NOMO-1 treated with DMSO at 0.1 percent for 48 hours (cell line): ENCODE measurements around the gene ZNF638.
"Not testable (repeated sequence)": the region's sequence is repeated elsewhere in the genome, so short reads cannot be mapped to it uniquely, and the experiment has no call there.

Experiments used
- DNase-seq: peaks from one replicate; lab custom pipeline; 2025; ENCODE audit not compliant: unreplicated experiment; lab: John Stamatoyannopoulos, UW

The ZNF638 gene, protein sequence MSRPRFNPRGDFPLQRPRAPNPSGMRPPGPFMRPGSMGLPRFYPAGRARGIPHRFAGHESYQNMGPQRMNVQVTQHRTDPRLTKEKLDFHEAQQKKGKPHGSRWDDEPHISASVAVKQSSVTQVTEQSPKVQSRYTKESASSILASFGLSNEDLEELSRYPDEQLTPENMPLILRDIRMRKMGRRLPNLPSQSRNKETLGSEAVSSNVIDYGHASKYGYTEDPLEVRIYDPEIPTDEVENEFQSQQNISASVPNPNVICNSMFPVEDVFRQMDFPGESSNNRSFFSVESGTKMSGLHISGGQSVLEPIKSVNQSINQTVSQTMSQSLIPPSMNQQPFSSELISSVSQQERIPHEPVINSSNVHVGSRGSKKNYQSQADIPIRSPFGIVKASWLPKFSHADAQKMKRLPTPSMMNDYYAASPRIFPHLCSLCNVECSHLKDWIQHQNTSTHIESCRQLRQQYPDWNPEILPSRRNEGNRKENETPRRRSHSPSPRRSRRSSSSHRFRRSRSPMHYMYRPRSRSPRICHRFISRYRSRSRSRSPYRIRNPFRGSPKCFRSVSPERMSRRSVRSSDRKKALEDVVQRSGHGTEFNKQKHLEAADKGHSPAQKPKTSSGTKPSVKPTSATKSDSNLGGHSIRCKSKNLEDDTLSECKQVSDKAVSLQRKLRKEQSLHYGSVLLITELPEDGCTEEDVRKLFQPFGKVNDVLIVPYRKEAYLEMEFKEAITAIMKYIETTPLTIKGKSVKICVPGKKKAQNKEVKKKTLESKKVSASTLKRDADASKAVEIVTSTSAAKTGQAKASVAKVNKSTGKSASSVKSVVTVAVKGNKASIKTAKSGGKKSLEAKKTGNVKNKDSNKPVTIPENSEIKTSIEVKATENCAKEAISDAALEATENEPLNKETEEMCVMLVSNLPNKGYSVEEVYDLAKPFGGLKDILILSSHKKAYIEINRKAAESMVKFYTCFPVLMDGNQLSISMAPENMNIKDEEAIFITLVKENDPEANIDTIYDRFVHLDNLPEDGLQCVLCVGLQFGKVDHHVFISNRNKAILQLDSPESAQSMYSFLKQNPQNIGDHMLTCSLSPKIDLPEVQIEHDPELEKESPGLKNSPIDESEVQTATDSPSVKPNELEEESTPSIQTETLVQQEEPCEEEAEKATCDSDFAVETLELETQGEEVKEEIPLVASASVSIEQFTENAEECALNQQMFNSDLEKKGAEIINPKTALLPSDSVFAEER (N-terminal part only)

DNA sequence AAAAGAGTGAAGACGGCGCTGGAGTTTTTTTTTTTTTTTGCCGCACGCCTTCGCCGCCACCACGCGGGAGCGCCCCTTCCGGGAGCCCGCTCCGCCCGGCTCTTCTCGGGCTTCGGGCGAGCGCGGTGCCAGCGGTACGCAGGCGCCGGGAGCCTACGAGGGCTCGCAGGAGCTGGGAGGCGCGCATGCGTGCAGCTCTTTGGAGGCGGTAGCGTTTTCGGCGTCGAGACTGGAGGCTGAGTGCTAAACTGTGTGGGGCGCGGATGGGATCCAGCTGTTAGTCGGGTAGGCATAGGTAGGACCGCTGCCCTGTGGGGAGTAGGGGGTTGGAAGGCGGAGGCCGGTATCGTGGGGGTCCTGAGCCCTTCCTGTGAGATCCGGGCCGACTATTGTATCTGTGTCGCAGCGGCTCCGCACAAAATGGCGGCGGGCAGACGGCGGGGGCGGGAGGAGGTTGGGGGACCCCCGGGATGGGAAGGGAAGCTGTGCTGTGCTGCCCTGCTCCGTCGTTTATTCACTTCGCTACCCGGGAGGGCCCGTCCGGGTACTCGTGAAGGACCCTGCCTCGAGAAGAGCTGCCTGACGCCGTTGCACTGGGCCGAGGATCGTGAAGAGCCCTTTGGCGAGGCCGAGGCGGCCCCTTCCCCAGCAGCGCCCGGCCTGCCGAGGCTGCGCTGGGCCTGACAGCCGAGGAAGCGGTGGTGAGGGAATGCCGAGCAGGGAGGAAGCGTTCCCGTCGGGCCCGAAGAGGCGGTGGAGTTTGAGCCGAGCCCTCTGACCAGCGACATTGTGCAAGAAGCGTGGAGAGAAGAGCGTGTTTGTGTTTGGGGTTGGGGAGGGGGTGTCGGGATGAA, at the start of gene ZNF638:
Gene ZNF638, plus strand, starts transcription at position 202 of the 854 bp plus-strand sequence. CDS start 17,173 bp downstream, outside the sequence.
- peak; percentile 91 for DNase-seq

DNA sequence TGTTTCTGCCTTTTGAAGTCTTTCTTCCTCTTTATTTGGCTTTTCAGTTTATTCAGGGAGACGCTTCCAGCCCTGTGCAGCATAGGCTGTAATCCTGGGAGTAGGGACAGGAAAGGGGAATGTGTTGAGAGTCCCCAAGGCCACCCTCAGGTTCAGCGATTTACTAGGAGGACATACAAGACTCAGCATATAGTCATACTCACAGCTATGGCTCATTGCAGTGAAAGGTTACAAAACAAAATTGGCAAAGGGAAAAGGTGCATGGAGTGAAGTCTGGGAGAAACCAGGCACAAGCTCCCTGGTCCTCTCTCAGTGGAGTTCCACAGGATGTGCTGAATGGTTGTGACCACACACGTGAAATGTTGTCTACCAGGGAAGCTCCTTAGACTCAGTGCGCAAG, 49.6 kb upstream of the ZNF638 start:
- DNase-seq = no peak

DNA sequence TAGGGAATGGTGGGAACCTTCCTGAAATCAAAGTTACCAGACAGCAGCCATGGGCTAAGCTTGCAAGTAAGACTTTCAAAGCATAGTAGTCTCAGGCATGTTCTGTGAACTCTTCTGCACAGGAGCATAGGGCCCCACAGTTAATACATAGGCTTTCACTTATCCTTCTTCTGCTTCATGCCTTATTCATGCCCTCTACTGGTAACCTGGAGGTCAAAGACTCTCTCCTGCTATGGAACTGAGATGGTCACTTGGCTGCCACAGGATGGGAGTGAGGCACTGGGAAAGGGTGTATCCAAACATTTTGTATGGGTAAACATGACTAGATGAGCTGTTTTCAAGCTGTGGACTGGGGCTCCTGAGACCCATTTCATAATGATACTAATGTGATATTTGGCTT, 49.1 kb upstream of the ZNF638 start:
- no peak for DNase-seq

DNA sequence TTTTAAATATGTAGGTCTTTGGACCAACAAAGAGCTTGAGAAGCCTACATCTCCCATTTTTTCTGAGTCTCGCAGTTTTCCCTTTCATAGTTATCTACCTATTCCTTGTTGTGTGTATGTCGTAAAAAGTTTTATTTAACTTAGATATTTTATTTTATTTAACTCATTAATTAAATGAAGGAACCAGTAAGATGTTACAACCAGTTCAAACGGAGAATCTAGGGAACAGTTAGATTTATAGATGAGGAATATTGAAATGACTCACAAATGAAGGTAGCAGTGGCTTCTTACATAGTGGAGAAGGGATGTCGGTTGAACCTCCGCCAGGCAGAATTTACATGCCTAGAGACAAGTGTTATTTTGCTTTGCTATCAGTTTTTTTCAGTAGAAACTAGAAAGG, 48.5 kb upstream of the ZNF638 start:
- no peak for DNase-seq

DNA sequence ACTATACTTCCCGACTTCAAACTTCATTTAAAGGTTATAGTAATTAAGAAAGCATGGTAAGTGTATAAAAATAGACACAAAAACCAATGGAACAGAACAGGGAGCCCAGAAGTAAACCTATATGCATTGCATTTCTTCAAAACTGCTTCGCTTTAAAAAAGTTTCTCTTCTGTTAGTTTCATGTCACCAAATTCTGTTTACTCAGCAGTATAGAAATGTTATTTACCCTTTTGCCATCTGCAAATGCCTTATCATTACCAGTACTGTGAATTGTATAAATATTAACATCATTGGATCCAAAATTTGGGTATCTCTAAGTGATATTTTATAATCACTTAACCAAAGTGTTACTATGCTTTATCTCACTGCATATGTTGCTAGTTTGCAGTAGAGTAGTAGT, 45.9 kb upstream of the ZNF638 start:
- DNase-seq = no peak

DNA sequence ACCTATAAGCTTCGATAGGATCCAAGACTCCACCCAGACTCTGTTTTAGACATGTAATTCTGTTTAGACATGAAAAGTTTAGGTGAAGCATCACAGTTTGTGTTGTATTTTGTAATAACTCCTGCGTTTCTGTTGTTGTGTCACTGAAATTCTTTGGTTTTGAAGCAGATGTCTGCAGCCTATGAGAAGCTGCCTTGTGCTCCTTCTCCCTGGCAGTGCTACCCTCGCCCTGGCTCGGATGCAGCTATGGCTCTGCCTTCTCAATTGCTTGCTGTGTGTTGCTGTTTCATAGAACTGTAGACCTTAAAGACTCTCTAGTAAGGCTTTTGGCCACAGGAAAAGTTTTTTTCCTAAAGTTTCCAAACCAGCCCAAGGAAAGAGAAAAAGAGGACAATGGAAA, 40.2 kb upstream of the ZNF638 start:
- no peak for DNase-seq

DNA sequence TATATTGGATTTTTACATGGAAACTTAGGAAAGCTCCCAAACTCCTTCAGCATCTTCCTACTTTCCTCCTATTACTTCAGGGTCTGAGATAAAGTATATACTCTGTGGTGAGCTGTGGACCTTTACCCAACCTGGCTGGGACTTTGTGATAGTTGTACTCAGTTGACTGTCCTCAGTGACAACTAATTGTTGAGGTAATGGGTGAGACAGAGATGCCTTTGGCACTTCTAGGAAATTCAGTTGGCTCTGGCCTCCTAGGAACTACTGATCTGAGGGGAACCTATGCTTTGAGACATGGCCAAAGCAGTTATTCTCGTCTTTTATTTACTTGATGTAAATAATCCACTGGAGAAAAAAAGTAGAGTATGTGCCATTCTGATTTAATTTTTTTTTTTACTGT, 39.4 kb upstream of the ZNF638 start:
- DNase-seq = no peak

DNA sequence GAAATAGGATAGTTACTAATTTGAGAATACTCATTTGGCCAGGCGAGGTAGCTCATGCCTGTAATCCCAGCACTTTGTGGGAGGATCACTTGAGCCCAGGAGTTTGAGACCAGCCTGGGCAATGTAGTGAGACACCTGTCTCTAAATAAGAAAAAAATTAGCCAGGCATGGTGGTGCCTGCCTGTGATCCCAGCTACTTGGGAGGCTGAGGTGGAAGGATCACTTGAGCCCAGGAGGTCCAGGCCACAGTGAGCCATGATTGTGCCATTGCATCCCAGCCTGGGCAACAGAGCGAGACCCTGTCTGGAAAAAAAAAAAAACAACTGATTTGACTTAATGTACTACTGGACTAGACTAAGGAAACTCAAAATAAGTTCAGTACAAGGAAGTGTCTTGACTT, 32.7 kb upstream of the ZNF638 start:
- no peak for DNase-seq

DNA sequence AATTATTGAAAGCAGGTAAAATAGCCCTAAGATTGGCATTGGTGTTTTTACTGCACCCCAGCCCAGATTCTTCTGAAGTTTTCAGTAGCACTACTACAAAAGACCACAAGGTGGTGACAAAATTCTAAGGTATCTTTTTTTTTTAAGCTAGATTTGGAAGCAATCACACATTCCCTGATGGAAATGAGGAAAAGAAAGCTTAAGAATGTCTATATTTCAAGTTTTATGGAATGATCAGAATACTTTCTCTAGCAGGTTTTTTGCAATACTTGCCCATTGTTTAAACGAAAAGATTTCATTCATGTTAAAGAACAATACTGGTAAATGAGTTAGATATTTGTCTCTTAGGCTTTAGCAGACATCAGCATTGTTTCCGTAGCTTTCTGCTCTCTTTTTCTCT, 32.1 kb upstream of the ZNF638 start:
- peak; percentile 27 for DNase-seq

DNA sequence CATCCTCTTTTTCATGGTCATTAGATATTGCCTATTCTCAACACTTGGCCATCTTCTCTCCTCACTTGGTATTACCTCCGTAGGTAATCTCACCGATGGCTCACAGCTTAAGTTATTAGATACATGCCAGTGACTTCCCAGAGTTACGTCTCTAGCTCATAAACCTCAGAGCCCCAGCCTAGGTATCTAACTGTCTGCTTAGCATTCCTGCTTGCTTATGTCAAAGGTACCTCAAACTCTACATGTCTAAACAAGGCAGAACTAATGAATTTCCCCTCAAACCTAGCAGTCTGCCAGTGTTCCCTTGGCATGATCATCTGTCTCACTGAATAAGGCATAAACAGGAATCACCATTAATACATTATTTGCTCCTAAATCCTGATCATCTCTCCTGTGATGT, 27.7 kb upstream of the ZNF638 start:
- no peak for DNase-seq

DNA sequence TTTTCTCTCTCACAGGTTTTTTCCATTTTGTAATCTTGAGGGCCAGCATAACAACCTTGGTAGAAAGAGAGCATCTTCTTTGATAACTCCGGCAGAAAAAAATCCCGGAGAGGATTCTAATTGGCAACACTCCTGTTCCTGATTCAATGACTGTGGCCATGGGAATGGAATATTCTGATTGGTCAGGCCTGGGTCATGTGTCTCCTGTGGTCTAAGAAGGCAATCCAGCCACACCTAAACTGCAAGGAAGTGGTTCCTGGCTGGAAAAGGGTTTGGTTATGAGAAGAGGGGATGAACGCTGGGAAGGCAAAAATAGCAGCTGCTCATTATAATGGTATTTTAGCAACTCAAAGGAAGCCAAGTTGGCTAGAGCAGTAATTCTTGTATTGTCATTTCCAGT, 24.8 kb upstream of the ZNF638 start:
- no peak for DNase-seq

DNA sequence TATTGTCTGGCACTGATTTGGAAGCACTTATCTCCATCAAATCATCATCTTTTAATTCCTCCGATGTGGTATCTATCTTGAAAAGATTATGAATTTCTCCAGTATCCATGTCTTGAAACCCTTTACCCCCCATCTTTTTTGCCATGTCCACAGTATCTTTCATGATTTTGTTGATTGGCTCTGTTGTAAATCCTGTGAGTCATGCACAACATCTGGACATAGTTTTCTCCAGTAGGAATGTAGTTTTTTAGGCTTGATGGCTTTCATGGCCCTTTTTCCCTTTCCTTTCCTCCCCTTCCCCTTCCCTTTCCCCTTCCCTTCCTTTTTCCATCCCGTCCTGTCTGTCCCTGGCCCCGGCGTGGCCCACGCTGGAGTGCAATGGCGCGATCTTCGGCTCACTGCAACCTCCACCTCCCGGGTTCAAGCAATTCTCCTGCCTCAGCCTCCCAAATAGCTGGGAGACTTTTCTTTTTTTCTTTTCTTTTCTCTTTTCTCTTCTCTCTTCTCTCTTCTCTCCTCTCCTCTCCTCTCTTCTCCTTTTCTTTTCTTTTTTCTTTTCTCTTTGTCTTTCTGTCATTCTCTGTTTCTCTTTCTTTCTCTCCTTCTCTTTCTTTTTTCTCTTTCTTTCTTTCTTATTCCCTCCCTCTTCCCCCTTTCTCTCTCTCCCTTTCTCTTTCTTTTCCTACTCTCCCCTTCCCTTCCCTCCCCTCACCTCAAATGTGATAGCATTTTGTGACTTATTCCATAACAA, 18.4 kb upstream of the ZNF638 start:
- no peak for DNase-seq

DNA sequence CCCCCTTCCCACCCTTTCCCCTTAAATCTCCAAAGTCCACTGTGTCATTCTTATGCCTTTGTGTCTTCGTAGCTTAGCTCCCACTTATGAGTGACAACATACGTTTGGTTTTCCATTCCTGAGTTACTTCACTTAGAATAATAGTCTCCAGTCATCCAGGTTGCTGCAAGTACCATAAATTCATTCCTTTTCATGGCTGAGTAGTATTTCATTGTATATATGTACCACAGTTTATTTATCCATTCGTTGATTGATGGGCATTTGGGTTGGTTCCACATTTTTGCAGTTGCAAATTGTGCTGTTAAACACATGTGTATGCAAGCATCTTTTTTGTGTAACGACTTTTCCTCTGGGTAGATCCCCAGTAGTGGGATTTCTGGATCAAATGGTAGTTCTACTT, 14.5 kb upstream of the ZNF638 start:
- no peak for DNase-seq

DNA sequence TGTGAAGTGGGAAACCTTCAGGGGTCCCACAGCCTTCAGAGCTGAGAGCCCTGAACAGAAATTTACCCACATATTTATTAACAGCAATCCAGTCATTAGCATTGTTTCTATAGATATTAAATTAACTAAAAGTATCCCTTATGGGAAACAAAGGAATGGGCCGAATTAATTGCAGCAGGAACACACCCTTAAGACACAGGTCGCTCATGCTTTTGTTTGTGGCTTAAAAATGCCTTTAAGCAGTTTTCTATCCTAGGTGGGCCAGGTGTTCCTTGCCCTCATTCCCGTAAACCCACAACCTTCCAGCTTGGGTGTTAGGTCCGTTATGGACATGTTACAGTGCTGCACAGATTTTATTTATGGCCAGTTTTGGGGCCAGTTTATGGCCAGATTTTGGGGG, 13.7 kb upstream of the ZNF638 start:
- not testable (repeated sequence) for DNase-seq

DNA sequence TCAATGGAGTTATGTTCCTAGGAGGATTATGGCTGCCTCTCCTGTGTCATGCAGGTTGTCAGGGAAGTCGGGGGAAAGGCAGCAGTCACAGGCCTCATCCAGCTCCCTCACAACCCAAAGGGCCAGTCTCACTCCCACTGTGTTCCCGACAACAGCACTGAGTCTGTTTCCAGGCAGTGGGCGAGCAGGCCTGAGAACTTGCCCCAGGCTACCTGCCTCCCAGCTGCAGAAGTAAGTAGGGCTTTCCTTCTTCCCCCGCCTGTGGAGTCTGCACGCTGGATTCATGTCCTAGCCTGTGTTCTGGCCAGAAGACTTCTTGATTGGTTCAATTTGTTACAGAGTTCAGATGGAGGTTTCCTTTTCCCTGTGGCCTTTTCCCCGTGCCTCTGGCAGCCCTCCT, 8.2 kb upstream of the ZNF638 start:
- DNase-seq = no peak

DNA sequence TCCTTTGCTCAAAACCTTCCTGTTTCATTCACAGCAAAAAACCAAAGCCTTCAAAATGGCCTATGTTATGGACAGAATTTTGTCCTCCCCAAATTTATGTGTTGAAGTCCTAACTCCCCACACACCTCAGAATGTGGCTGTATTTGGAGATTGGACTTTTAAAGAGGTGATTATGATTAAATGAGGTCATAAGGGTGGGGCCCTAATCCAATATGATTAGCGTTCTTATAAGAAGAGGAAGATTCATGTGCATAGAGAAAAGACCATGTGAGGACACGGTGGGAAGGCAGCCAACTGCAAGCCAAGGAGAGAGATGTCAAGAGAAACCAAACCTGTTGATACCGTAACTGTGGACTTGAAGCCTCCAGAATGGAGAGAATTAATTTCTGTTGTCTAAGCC, 4.6 kb upstream of the ZNF638 start:
- DNase-seq = no peak

DNA sequence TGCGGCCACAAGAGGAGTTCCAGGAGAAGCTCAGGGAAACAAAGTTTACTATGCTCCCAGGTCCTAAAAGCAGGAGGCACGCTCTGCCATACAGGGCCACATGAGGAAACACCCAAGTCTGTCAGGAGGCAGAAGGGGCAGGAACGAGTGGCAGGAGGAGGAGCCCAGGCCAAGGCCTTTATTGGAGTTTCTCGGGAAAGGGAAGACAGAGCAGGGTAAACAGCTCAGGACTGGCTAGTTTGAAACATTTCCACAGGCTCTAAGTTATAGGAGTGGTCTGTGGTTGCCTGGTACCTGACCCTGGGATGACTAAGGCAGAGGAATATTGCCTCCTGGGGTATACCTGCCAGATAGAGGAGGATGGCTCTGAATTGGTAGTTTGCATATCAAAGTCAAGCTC, 3.7 kb upstream of the ZNF638 start:
- no peak for DNase-seq

DNA sequence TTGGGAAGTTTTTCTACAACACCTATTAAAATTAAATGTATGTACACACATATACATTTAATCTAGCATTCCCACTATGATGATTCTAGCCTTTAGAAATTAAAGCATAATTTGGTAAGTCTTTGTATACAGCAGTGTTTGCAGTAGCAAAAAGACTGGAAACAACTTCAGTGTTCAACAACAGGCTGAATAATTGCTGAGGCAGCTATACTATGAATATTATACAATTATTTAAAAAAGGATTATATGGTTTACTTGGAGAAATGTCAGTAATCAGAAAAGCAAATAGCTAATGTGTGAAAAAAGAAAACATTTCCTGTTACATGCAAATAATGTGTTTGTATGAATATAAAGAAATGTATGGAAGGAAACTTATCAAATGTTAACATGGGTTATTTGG, 1.4 kb upstream of the ZNF638 start:
- no peak for DNase-seq

DNA sequence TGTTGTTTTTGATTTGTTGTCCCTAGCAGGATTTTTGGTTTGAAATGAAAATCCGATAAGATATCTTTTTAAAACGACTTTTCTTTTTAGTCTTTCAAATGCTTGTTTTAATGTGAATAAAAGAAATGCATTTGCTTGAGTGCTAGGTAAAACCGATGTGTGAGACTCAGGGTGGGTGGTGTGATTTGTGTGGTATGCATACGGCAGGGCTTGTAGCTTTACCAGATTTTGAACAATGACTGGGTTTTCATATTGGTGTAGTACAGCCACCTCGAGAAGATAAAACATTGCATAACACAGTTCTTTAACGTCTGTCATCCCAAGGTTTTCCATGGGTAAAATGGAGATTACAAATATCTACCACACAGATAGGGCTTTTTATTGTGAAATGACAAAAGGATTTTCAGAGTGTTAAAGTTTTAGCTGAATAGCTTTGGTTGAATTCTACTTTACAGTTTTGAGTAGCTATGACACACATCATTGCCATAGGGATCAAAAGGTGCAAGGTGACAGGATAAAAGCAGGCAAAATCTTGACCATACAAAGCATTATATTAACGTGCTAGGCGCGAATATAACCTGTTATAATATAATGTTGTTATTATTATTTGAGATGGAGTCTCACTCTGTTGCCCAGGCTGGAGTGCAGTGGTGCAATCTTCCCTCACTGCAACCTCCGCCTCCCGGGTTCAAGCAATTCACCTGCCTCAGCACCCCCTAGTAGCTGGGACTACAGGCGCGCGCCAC, 824 bp upstream of the ZNF638 start:
- no peak for DNase-seq
